Endothelial cell of umbilical vein (primary cell): ENCODE results near the gene H2BK1. TPM values are rescaled to one million over a fixed set of nuclear protein-coding genes. Genes with fewer than 3 reads are reported as not detected.

Experiments used
- BruUV-seq: library from RNA; stranded (reverse); fragments of 400-500 nt; replicated peaks from 2 replicates; lab custom pipeline; 2021; lab: Mats Ljungman, UMichigan
- CTCF ChIA-PET: fragments of 300-600, 350-600 bp; sonication (Branson Sonifier 250); formaldehyde crosslinking; loops from one replicate; lab custom pipeline; 2021; ENCODE audit warnings: antibody characterized with exemption, inconsistent platforms; lab: Charles Lee
- POLR2A ChIA-PET: fragments of 300-600, 350-600 bp; sonication (Branson Sonifier 250); formaldehyde crosslinking; loops from one replicate; lab custom pipeline; 2021; ENCODE audit warnings: antibody characterized with exemption, inconsistent platforms; lab: Charles Lee
- DNase-seq: peaks from one replicate; pipeline ENCODE4 v3.0.0-alpha.2; 2011; ENCODE audit warnings: low read depth, low spot score
- FAIRE-seq: peaks from 2 replicates; lab custom pipeline; 2011; peaks lifted over from hg19 to GRCh38; lab: Jason Lieb, UNC
- H2AFZ ChIP-seq: 2 replicates; pipeline ENCODE4 v1.6.0; 2012; ENCODE audit warnings: low read depth, low read length, control low read depth, inconsistent platforms
- H3K27ac ChIP-seq: 2 replicates; pipeline ENCODE4 v1.5.1; 2011; ENCODE audit warnings: low read depth, mild to moderate bottlenecking, control low read depth, low read length, moderate library complexity; ENCODE audit not compliant: insufficient read depth
- H3K27me3 ChIP-seq, 2 experiments: 2 replicates each; pipeline versions ENCODE4 v1.6.0 to v1.6.1; 2011; ENCODE audit warnings: low read length in 2 of 2, mixed read lengths in 1 of 2; ENCODE audit not compliant: control insufficient read depth in 2 of 2, insufficient read depth in 2 of 2
- H3K36me3 ChIP-seq, 2 experiments: 2 replicates in 1 of 2; 3 replicates in 1 of 2; pipeline ENCODE4 v1.5.1; 2011; ENCODE audit warnings: low read length in 2 of 2, mild to moderate bottlenecking in 1 of 2, moderate library complexity in 1 of 2; ENCODE audit not compliant: control insufficient read depth in 2 of 2, insufficient read depth in 2 of 2; ENCODE audit errors: extremely low read depth in 1 of 2
- H3K4me1 ChIP-seq: 3 replicates; pipeline ENCODE4 v1.5.1; 2011; ENCODE audit warnings: mild to moderate bottlenecking, low read length; ENCODE audit not compliant: control insufficient read depth, insufficient read depth; ENCODE audit errors: extremely low read depth
- H3K4me2 ChIP-seq: 2 replicates; pipeline ENCODE4 v1.6.1; 2011; ENCODE audit warnings: low read length, control low read depth, mixed read lengths; ENCODE audit not compliant: insufficient read depth
- H3K4me3 ChIP-seq, 3 experiments: fragments of 200-600 bp in 1 of 3; sonication (generic), shearing (Covaris generic) in 1 of 3; replicated peaks in 1 of 3; 2 replicates each; pipeline ENCODE4 v1.5.1; 2011 to 2016; ENCODE audit warnings: control low read depth in 3 of 3, low read length in 3 of 3, mild to moderate bottlenecking in 2 of 3, inconsistent platforms in 1 of 3, low read depth in 1 of 3, moderate library complexity in 1 of 3; ENCODE audit not compliant: insufficient read depth in 1 of 3
- H3K79me2 ChIP-seq: 2 replicates; pipeline ENCODE4 v1.6.0; 2012; ENCODE audit warnings: low read length, inconsistent platforms; ENCODE audit not compliant: control insufficient read depth, insufficient read depth
- H3K9ac ChIP-seq: replicated peaks from 2 replicates; pipeline ENCODE3; 2011; ENCODE audit warnings: low read length, control low read depth; ENCODE audit not compliant: insufficient read depth; ENCODE audit errors: extremely low read depth
- H3K9me1 ChIP-seq: replicated peaks from 3 replicates; pipeline ENCODE4 v1.6.0; 2011; ENCODE audit warnings: mild to moderate bottlenecking, low read length; ENCODE audit not compliant: control insufficient read depth, insufficient read depth; ENCODE audit errors: extremely low read depth
- H3K9me3 ChIP-seq: replicated peaks from 2 replicates; pipeline ENCODE4 v1.5.1; 2012; ENCODE audit warnings: low read length, inconsistent platforms; ENCODE audit not compliant: control insufficient read depth, insufficient read depth
- H4K20me1 ChIP-seq: replicated peaks from 2 replicates; pipeline ENCODE3; 2011; ENCODE audit warnings: mild to moderate bottlenecking, low read length; ENCODE audit not compliant: control insufficient read depth, insufficient read depth; ENCODE audit errors: extremely low read depth
- EZH2 ChIP-seq: IDR thresholded peaks from 2 replicates; pipeline ENCODE4 v1.6.1; 2012; ENCODE audit warnings: borderline replicate concordance, low read depth, mild to moderate bottlenecking, moderate library complexity, low read length, inconsistent platforms; ENCODE audit not compliant: severe bottlenecking
- FOS ChIP-seq: IDR thresholded peaks from 2 replicates; pipeline ENCODE4 v1.6.1; 2011; ENCODE audit warnings: mild to moderate bottlenecking, low read length, moderate library complexity, borderline replicate concordance; ENCODE audit not compliant: insufficient read depth
- GATA2 ChIP-seq: IDR thresholded peaks from 2 replicates; pipeline ENCODE4 v1.7.0; 2011; ENCODE audit warnings: low read depth, mild to moderate bottlenecking, moderate library complexity, mixed read lengths, low read length; ENCODE audit not compliant: insufficient read length, insufficient read depth
- JUN ChIP-seq: IDR thresholded peaks from 2 replicates; pipeline ENCODE4 v1.6.1; 2011; ENCODE audit warnings: borderline replicate concordance, low read depth; ENCODE audit not compliant: insufficient read length, insufficient read depth
- MYC ChIP-seq: IDR thresholded peaks from one replicate; pipeline ENCODE4 v1.6.1; 2011; ENCODE audit warnings: mild to moderate bottlenecking, low read depth, low read length
- POLR2A ChIP-seq: IDR thresholded peaks from 2 replicates; pipeline ENCODE4 v1.6.1; 2012; ENCODE audit warnings: low read depth, mild to moderate bottlenecking, control low read depth, low read length
- POLR2AphosphoS5 ChIP-seq: IDR thresholded peaks from 2 replicates; pipeline ENCODE4 v1.6.1; 2012; ENCODE audit warnings: low read depth, mild to moderate bottlenecking, control low read depth, low read length, moderate library complexity; ENCODE audit not compliant: insufficient read depth
- dilution Hi-C: fragments of 300-500 bp; cut with MboI; formaldehyde crosslinking; loops from one replicate; pipeline ENCODE4 v1.15.0; 2019; ENCODE audit warnings: low sequenced_read_pairs; ENCODE audit not compliant: extremely low pct_ligation_motif_present
- intact Hi-C: fragments of 100-400 bp; cut with micrococcal nuclease; formaldehyde crosslinking; loops from one replicate; pipeline ENCODE4 v1.10.0; 2022
- polyA plus RNA-seq, 4 experiments: library from polyadenylated mRNA; depleted of rRNA in 3 of 4; stranded (reverse) in 3 of 4; unstranded in 1 of 4; fragments of >200 nt; gene quantifications; 2 replicates each; pipeline versions ENCODE4 v1.2.1 to v1.2.3, GENCODE V29; 2011 to 2012; ENCODE audit warnings: missing spikeins in 1 of 4
- total RNA-seq: library from RNA; stranded (reverse); gene quantifications from 2 replicates; pipeline ENCODE4 v1.2.3, GENCODE V29; 2021
- TF ChIP-seq, protein P1 (sequence below): IDR thresholded peaks from 2 replicates; pipeline ENCODE4 v1.6.1; 2011; ENCODE audit not compliant: insufficient read depth, insufficient read length
- TF ChIP-seq, protein P2 (sequence below), 2 donors: IDR thresholded peaks; 1 replicate in 1 of 2; 2 replicates in 1 of 2; pipeline ENCODE4 v1.5.1; 2011; ENCODE audit warnings: low read length in 2 of 2, mild to moderate bottlenecking in 2 of 2, moderate library complexity in 2 of 2, control low read depth in 1 of 2, inconsistent platforms in 1 of 2, low read depth in 1 of 2; ENCODE audit not compliant: insufficient read depth in 1 of 2; ENCODE audit errors: extremely low read depth in 1 of 2

Gene H2BK1
- total and polyA plus RNA-seq, 2 donors (not counting 3 experiments of a cell fraction or from before 2014, with no cell fraction given), result not detected

- POLR2A ChIA-PET, result no interaction called here
- CTCF ChIA-PET, result no interaction called here
- Histone ChIP-seq H4K20me1 (no peaks in the 10 kb centered on the region), H3K9me1 (no peaks in the 10 kb centered on the region), H3K27ac (no peak overlapping the region), H3K79me2 (no peaks in the 10 kb centered on the region), H2AFZ (no peak overlapping the region), H3K36me3 (no peaks in the 10 kb centered on the region), H3K4me3 (no peak overlapping the region), H3K4me2 (no peak overlapping the region), H3K27me3 (peaks cover 2 to 10% of the 10 kb centered on the region in 2 experiments), H3K9me3 (no peaks in the 10 kb centered on the region), H3K4me1 (peaks cover under 1% of the 10 kb centered on the region), H3K9ac (no peak overlapping the region)
- DNase-seq (no peak), FAIRE-seq (no peak)
- intact Hi-C loops (no loop called here), dilution Hi-C loops (no loop called here)
- TF ChIP-seq EZH2 (no peak), GATA2 (no peak), MYC (no peak), POLR2A (no peak), JUN (no peak), FOS (no peak)
- TF ChIP-seq, protein P1, sequence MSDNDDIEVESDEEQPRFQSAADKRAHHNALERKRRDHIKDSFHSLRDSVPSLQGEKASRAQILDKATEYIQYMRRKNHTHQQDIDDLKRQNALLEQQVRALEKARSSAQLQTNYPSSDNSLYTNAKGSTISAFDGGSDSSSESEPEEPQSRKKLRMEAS, result no peak
- BruUV-seq, result no TSS peak
Measured at GRCh38 chr7:151254316-151254715, 44.0 kb upstream of the H2BK1 start.

- Histone ChIP-seq H3K79me2 (no peaks in the 10 kb centered on the region), H3K9ac (no peak overlapping the region), H2AFZ (no peak overlapping the region), H3K4me3 (no peak overlapping the region), H3K36me3 (no peaks in the 10 kb centered on the region), H3K4me1 (peaks cover 6% of the 10 kb centered on the region), H3K9me1 (no peaks in the 10 kb centered on the region), H3K9me3 (no peaks in the 10 kb centered on the region), H4K20me1 (no peaks in the 10 kb centered on the region), H3K27me3 (peaks cover 2 to 6% of the 10 kb centered on the region in 2 experiments), H3K27ac (no peak overlapping the region), H3K4me2 (no peak overlapping the region)
- no peak for DNase-seq
- TF ChIP-seq EZH2 (no peak), MYC (no peak), GATA2 (no peak), FOS (no peak), JUN (no peak), POLR2A (no peak), POLR2AphosphoS5 (no peak)
- TF ChIP-seq, protein P1, result no peak
- TF ChIP-seq, protein P2, sequence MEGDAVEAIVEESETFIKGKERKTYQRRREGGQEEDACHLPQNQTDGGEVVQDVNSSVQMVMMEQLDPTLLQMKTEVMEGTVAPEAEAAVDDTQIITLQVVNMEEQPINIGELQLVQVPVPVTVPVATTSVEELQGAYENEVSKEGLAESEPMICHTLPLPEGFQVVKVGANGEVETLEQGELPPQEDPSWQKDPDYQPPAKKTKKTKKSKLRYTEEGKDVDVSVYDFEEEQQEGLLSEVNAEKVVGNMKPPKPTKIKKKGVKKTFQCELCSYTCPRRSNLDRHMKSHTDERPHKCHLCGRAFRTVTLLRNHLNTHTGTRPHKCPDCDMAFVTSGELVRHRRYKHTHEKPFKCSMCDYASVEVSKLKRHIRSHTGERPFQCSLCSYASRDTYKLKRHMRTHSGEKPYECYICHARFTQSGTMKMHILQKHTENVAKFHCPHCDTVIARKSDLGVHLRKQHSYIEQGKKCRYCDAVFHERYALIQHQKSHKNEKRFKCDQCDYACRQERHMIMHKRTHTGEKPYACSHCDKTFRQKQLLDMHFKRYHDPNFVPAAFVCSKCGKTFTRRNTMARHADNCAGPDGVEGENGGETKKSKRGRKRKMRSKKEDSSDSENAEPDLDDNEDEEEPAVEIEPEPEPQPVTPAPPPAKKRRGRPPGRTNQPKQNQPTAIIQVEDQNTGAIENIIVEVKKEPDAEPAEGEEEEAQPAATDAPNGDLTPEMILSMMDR (IDR thresholded peaks at IDR 0.05; ENCODE audit: extremely low read depth in 1 of 2, insufficient read depth in 1 of 2, low read depth in 1 of 2, low read length in 2 of 2), result no peak
- POLR2A ChIA-PET, result no interaction called here
- dilution Hi-C loops (no loop called here), intact Hi-C loops (no loop called here)
- BruUV-seq, result no TSS peak
- CTCF ChIA-PET, result interaction anchor here (2.6 kb wide), 1 partner anchor 10 kb away, joined by 14 read pairs; no protein-coding TSS in a partner anchor
- no peak for FAIRE-seq
Measured at GRCh38 chr7:151252961-151253711, 42.8 kb upstream of the H2BK1 start.
